Measurements from ENCODE around the gene ALDH18A1.

Gene ALDH18A1

DNA sequence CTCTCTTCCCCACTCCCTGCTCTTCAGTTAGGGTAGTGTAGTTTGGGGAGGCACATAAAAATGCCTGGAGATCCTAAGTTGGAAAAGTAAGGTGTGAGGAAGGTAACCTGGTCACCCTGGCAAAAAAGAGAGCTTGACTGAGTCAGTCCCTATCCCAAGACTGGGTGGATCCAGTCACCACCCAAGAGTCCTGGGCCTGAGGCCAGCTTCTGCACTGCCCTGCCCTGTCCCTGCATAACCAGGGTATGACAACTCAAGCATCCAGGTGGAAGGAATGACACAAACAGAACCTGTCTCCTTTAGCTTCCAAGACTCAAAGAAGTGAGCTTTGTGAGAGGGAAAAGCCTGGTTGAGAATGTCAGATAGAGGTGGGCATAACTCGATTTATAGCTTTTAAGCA lies 68.5 kb downstream of the ALDH18A1 start:
- no peak overlapping the region for H3K4me3 ChIP-seq (ENCODE audit: low read depth, low read length)

GRCh38 chr10:95579835-95580535 lies 76.5 kb downstream of the ALDH18A1 start:
- H3K4me3 ChIP-seq (ENCODE audit: low read depth, low read length), result no peak overlapping the region

- H3K4me3 ChIP-seq (ENCODE audit: low read depth, low read length), result no peak overlapping the region
These were observed 77.2 kb downstream of the ALDH18A1 start for GRCh38 chr10:95579292-95579691.

- no peak overlapping the region for H3K4me3 ChIP-seq (ENCODE audit: low read depth, low read length)
These were observed 77.9 kb downstream of the ALDH18A1 start for GRCh38 chr10:95578619-95579018.

- H3K4me3 ChIP-seq (ENCODE audit: low read depth, low read length), result no peak overlapping the region
These were observed 81.7 kb downstream of the ALDH18A1 start for GRCh38 chr10:95574649-95575365.

GRCh38 chr10:95573964-95574604 lies 82.4 kb downstream of the ALDH18A1 start:
- no peak overlapping the region for H3K4me3 ChIP-seq (ENCODE audit: low read depth, low read length)

- no peak overlapping the region for H3K4me3 ChIP-seq (ENCODE audit: low read depth, low read length)
These were observed 83.0 kb downstream of the ALDH18A1 start for GRCh38 chr10:95573527-95573926.

- no peak overlapping the region for H3K4me3 ChIP-seq (ENCODE audit: low read depth, low read length)
These were observed 84.2 kb downstream of the ALDH18A1 start for GRCh38 chr10:95572131-95572820.

GRCh38 chr10:95571390-95571789 lies 85.1 kb downstream of the ALDH18A1 start:
- no peak overlapping the region for H3K4me3 ChIP-seq (ENCODE audit: low read depth, low read length)

DNA sequence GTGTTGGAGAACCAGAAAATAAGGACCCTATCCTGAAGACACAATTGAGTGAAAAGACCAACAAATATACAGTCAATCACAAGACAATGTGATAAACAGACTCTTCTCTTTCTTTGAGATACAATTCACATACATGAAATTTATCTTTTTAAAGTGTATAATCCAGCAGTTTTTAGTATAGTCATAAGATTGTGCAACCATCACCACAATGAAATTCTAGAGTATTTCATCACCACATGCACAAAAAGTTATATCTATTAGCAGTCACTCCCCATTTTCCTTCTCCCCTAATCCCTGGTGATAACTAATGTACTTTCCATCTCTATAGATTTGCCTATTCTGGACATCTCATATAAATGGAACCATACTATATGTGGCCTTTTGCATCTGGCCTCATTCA lies 87.1 kb downstream of the ALDH18A1 start:
- H3K4me3 ChIP-seq (ENCODE audit: low read depth, low read length), result no peak overlapping the region

DNA sequence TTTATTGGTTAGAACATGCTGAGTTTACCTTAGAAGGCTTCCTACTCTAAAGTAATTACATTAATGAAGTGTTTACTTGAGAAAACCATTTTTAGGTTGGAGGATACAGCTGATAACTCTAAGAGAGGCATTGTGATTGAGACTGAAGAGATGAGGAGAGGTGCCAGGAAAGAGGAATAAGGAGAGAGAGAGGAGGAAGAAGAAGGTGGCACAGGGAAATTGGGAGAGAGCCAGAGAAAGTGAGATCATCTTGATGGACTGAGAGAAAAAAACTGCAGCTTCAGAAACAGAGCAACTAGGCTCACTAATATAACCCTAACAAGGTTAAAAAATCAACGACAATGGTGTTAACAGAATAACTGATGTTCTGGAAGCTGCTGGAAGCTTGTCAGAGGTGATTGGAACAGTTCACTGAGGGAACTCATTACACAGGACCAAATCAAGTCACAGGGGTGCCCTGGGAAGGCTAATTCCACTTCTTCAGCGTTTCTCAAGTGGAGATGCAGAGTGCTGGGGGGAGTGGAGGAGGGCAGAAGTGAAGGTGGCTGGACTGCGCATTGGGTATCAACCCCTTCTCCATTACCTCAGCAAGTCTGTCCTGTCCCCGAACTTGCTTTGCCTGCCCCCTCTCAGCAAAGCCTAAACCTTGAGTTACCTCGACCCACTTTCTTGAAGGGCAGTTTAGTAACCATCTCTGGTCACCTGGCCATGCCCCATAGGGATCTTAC lies 88.4 kb downstream of the ALDH18A1 start:
- H3K4me3 ChIP-seq (ENCODE audit: low read depth, low read length), result no peak overlapping the region

- H3K4me3 ChIP-seq (ENCODE audit: low read depth, low read length), result no peak overlapping the region
These were observed 90.4 kb downstream of the ALDH18A1 start for GRCh38 chr10:95566136-95566535.

GRCh38 chr10:95565336-95565735 lies 91.2 kb downstream of the ALDH18A1 start:
- no peak overlapping the region for H3K4me3 ChIP-seq (ENCODE audit: low read depth, low read length)

DNA sequence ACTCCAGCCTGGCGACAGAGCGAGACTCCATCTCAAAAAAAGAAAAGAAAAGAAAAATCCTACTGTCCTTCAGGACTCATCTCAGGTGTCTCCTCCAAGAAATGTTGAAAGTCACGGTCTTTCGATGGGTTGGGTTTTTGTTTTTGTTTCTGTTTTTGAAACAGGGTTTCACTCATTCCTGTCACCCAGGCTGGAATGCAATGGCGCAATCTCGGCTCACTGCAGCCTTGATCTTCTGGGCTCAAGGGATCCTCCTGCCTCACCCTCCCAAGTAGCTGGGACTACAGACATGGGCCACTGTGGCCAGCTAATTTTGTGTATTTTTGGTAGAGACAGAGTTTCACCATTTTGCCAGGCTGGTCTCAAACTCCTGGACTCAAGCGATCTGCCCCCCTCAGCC lies 92.2 kb downstream of the ALDH18A1 start:
- H3K4me3 ChIP-seq (ENCODE audit: low read depth, low read length), result no peak overlapping the region

- no peak overlapping the region for H3K4me3 ChIP-seq (ENCODE audit: low read depth, low read length)
These were observed 94.1 kb downstream of the ALDH18A1 start for GRCh38 chr10:95562341-95562965.

- H3K4me3 ChIP-seq (ENCODE audit: low read depth, low read length), result peak overlapping the region; percentile 36
These were observed 94.7 kb downstream of the ALDH18A1 start for GRCh38 chr10:95561864-95562177.

DNA sequence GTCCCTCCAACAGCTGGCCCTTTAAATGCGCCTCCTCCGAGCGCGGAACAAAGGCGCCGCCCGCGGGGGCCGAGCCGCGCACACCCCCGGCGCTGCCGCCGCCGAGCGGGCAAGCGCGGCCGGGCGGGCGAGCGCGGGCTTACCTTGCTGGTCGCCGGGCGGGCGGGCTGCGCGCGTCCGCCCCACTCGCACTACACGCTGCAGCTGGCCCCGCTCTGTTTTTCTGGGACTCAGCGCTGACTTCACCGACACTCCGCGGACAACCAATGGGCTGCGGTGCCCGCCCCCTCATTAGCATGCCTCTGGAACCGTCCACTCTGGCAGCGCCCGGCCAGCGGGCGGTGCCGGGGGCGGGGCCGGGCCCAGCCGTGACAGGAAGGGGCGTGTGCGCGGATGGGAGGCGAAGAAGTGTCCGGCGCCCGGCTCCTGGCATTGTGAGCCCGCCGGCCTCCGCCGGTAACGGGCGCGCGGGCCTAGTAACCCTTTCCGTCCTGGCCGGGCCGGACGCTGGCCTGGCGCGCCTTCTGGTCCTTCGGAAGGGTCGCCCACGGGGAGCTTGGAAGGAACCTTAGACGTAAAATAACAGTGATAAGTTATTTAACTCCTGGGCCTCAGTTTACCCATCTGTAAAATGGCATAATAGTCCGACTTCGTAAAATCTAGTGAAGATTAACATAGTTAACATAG lies 95.2 kb downstream of the ALDH18A1 start, which contains the start of gene SORBS1:
Gene SORBS1, minus strand, starts transcription at position 195 of the 687 bp plus-strand sequence. CDS start 120,236 bp downstream, outside the sequence.
- H3K4me3 ChIP-seq (ENCODE audit: low read depth, low read length), result peak within 1 kb of the TSS; percentile 74

- peak overlapping the region; percentile 74 for H3K4me3 ChIP-seq (ENCODE audit: low read depth, low read length)
These were observed 96.0 kb downstream of the ALDH18A1 start for GRCh38 chr10:95560278-95561176.

- peak overlapping the region; percentile 74 for H3K4me3 ChIP-seq (ENCODE audit: low read depth, low read length)
These were observed 96.6 kb downstream of the ALDH18A1 start for GRCh38 chr10:95559896-95560277.

Measured in iPS-11a (cell line).